ENCODE results near the gene LDHD. TPM values are rescaled to one million over a fixed set of nuclear protein-coding genes. Genes with fewer than 3 reads are reported as not detected.

Gene LDHD
- total and polyA plus RNA-seq, 2 experiments from 2014 or later: 12.7 to 21.9 TPM

- H3K9me3 ChIP-seq (ENCODE audit: low read depth): no peaks in the 10 kb centered on the region
- no peaks in the 10 kb centered on the region for H3K27me3 ChIP-seq
- H3K79me2 ChIP-seq: peaks cover 12% of the 10 kb centered on the region
- H3K4me3 ChIP-seq: no peak overlapping the region
- peaks cover 2% of the 10 kb centered on the region for H4K20me1 ChIP-seq (ENCODE audit: insufficient read depth, poor library complexity, severe bottlenecking)
- WGBS (ENCODE audit: low lambda C conversion rate, missing lambda C conversion rate): 87% methylated on average over 20 of the region's 20 CpGs
- no peak for DNase-seq (ENCODE audit: low spot score)
- no peak overlapping the region for H2AFZ ChIP-seq
- TF ChIP-seq EZH2phosphoT487 (IDR thresholded peaks at IDR 0.05; ENCODE audit: low read depth, severe bottlenecking, unreplicated experiment) (no peak), CTCF (IDR thresholded peaks at IDR 0.05; ENCODE audit: poor library complexity) (no peak), EZH2 (IDR thresholded peaks at IDR 0.05; ENCODE audit: borderline replicate concordance) (no peak)
- peak overlapping the region; percentile 54 for H3K27ac ChIP-seq
- peaks cover 39% of the 10 kb centered on the region for H3K4me1 ChIP-seq (ENCODE audit: insufficient read depth)
- H3K36me3 ChIP-seq (replicated peaks; ENCODE audit: insufficient read depth, low read depth): no peaks in the 10 kb centered on the region
- no peaks in the 10 kb centered on the region for H3K9me2 ChIP-seq (replicated peaks; ENCODE audit: insufficient read depth)
- no peak overlapping the region for H3K4me2 ChIP-seq
These were observed 10.0 kb downstream of the LDHD start for GRCh38 chr16:75106351-75107274.

GRCh38 chr16:75105306-75106061, 11.1 kb downstream of the LDHD start:
- TF ChIP-seq EZH2 (IDR thresholded peaks at IDR 0.05; ENCODE audit: borderline replicate concordance): no peak
- no peak for TF ChIP-seq CTCF (IDR thresholded peaks at IDR 0.05; ENCODE audit: poor library complexity)
- TF ChIP-seq EZH2phosphoT487 (IDR thresholded peaks at IDR 0.05; ENCODE audit: low read depth, severe bottlenecking, unreplicated experiment): no peak
- Histone ChIP-seq H3K27ac (peak overlapping the region; percentile 57), H3K79me2 (peaks cover 12% of the 10 kb centered on the region), H3K9me2 (replicated peaks; ENCODE audit: insufficient read depth) (no peaks in the 10 kb centered on the region), H3K36me3 (replicated peaks; ENCODE audit: insufficient read depth, low read depth) (no peaks in the 10 kb centered on the region), H3K27me3 (no peaks in the 10 kb centered on the region), H3K4me3 (no peak overlapping the region), H3K4me2 (no peak overlapping the region), H2AFZ (no peak overlapping the region), H3K4me1 (ENCODE audit: insufficient read depth) (peaks cover 39% of the 10 kb centered on the region), H3K9me3 (ENCODE audit: low read depth) (no peaks in the 10 kb centered on the region), H4K20me1 (ENCODE audit: insufficient read depth, poor library complexity, severe bottlenecking) (peaks cover 2% of the 10 kb centered on the region)
- WGBS (ENCODE audit: low lambda C conversion rate, missing lambda C conversion rate): 58% methylated on average over 10 of the region's 10 CpGs
- peak; percentile 58 for DNase-seq (ENCODE audit: low spot score)

GRCh38 chr16:75104836-75105235, 11.7 kb downstream of the LDHD start:
- DNase-seq (ENCODE audit: low spot score): no peak
- no peak for TF ChIP-seq CTCF (IDR thresholded peaks at IDR 0.05; ENCODE audit: poor library complexity)
- no peak for TF ChIP-seq EZH2phosphoT487 (IDR thresholded peaks at IDR 0.05; ENCODE audit: low read depth, severe bottlenecking, unreplicated experiment)
- TF ChIP-seq EZH2 (IDR thresholded peaks at IDR 0.05; ENCODE audit: borderline replicate concordance): no peak
- Histone ChIP-seq H3K79me2 (peaks cover 12% of the 10 kb centered on the region), H3K9me3 (ENCODE audit: low read depth) (no peaks in the 10 kb centered on the region), H3K4me2 (no peak overlapping the region), H3K4me3 (no peak overlapping the region), H4K20me1 (ENCODE audit: insufficient read depth, poor library complexity, severe bottlenecking) (peaks cover 2% of the 10 kb centered on the region), H3K27me3 (no peaks in the 10 kb centered on the region), H3K36me3 (replicated peaks; ENCODE audit: insufficient read depth, low read depth) (no peaks in the 10 kb centered on the region), H3K4me1 (ENCODE audit: insufficient read depth) (peaks cover 33% of the 10 kb centered on the region), H3K27ac (no peak overlapping the region), H3K9me2 (replicated peaks; ENCODE audit: insufficient read depth) (no peaks in the 10 kb centered on the region), H2AFZ (no peak overlapping the region)
- WGBS (ENCODE audit: low lambda C conversion rate, missing lambda C conversion rate): 95% methylated on average over 11 of the region's 11 CpGs

Measured in hepatocyte (in vitro differentiated cells).